Fibroblast of gingiva (primary cell): Measurements from ENCODE around the gene BDKRB1.
"Not testable (repeated sequence)": the region's sequence is repeated elsewhere in the genome, so short reads cannot be mapped to it uniquely, and the experiment has no call there.

Experiments
- DNase-seq: peaks from one replicate; pipeline ENCODE4 v3.0.0-alpha.2; 2011; ENCODE audit warnings: low read depth

The BDKRB1 gene

DNA sequence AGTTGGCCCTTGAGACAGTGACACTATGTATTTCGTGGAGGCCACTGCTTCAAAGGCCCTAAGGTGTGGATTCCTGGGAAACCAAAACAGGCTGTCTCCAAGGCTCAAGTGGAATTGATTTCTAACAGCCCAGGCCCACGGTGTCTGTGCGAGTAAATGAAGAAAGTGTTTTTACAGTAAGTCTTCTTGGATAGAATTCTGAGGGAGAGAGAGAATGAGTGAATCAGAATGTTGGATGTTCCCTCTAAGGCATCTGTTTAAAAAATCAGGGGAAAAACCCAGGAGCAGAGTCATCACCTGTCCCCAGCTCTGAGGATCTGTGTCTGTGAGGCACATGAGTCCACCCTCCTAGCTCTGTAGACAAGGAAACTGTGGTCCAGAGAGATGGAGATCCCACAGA, 22.3 kb upstream of the BDKRB1 start:
- no peak for DNase-seq

DNA sequence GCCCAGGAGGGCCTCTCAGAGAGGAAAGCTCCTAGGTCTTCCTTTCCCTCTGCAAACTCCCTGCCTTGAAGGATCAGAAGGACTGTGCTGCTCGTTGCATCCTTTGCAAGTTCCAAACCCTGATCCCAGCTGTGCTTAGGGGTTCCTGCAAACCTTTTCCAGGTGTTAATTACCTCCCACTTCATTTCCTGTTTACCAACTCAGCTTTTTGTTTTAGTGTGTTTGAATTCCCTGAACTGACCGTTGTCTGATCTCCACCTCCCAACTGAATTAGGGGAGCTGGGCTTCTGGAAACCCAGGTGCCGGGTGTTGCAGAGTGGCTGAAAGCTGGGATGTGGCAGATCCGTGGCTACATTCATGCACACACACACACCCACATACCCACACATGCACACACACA, 20.6 kb upstream of the BDKRB1 start:
- no peak for DNase-seq

DNA sequence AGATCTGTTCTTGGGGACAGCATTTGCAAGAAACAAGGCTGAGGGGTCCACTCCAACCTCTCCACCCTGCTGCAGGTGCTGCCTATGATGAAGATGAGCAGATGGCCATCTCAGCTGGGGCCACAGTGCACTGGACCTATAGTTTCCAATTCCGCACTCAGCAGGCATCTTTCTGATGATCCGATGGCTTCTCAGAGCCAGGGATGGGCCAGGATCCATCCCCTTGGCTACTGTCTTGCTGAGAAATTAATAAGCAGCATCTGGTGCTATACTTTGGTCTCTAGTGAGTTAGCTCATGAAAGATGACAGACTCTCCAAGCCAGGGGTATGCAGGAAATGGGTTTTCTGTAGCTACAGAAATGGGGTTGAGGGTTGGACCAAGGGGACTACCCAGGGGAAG, 18.4 kb upstream of the BDKRB1 start:
- no peak for DNase-seq

DNA sequence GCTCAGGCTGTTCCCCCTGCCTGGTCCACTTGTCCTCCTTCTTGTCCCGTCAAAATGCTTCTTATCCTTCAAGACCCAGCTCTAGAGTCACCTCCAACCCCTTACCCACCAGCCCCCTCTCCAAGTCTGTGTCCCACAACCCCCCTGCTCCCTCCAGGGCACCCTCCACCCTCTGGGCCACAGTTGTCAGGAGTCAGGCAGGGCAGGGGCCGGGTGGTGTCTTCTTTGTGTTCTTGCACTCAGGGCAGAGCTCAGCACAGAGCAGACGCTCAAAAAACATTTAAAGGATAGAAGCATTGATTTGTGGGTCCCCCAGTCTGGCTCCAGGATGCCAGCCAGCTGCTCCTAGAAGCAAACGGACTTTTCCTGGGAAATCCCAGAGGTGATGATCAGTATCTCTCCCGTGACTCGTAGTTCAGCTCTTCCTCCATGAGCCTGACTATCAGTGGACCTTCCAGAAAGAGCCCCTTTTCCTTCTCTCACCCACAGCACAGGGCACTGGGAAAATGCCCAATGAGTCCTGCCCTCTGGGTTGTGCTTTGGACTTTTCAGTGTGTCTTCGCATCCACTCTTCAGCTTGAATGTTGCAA, 17.2 kb upstream of the BDKRB1 start:
- DNase-seq = no peak

DNA sequence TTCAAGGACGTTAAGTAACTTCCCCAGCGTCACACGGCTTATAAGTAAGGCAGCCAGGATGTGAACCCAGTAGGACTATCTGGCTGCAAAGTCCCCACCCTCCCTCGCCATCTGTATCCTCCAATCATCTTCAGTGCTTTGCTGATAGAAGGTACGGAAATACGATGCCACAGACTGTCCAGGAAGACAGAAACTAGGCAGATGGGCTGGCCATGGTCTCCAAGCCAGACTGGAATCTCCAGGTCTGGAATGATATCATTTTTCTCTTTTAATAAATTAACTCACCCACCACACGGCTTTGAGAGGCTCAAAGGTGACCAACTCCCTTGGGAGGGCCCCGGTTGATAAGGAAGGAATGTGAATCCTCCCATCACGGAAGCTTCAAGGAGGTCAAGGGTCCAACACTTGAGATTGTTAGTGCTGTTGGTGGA, 16.3 kb upstream of the BDKRB1 start:
- DNase-seq = no peak

DNA sequence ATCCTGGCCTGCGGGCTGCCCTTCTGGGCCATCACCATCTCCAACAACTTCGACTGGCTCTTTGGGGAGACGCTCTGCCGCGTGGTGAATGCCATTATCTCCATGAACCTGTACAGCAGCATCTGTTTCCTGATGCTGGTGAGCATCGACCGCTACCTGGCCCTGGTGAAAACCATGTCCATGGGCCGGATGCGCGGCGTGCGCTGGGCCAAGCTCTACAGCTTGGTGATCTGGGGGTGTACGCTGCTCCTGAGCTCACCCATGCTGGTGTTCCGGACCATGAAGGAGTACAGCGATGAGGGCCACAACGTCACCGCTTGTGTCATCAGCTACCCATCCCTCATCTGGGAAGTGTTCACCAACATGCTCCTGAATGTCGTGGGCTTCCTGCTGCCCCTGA, 15.4 kb upstream of the BDKRB1 start:
- DNase-seq = no peak

DNA sequence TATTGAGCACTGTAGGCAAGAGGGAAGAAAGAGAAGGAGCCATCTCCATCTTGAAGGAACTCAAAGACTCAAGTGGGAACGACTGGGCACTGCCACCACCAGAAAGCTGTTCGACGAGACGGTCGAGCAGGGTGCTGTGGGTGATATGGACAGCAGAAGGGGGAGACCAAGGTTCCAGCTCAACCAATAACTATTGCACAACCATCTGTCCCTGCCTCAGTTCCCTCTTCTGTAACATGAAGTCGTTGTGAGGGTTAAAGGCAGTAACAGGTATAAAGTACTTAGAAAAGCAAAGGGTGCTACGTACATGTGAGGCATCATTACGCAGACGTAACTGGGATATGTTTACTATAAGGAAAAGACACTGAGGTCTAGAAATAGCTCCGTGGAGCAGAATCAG, 13.9 kb upstream of the BDKRB1 start:
- no peak for DNase-seq

DNA sequence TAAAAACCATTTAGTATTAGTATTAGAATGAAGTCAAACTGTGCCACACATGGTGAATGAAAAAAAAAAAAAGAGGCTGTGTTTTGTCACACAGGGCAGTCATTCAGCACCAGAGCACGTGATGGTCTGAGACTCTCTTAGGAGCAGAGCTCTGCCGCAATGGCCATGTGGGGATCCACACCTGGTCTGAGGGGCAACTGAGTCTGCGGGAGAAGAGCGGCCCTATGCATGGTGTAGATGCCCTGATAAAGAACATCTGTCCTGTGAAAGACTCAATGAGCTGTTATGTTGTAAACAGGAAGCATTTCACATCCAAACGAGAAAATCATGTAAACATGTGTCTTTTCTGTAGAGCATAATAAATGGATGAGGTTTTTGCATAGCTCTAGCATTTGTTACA, 12.2 kb upstream of the BDKRB1 start:
- DNase-seq = no peak

DNA sequence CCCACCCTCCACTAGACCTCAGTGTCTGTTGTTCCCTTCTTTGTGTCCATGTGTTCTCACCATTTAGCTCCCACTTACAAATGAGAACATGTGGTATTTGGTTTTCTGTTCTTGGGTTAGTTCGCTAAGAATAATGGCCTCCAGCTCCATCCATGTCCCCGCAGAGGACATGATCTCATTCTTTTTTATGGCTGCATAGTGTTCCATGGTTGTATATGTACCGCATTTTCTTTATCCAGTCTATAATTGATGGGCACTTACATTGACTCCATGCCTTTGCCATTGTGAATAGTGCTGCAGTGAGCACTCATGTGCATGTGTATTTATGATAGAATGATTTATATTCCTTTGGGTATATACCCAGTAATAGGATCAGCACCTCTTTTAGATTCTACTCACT, 10.9 kb upstream of the BDKRB1 start:
- not testable (repeated sequence) for DNase-seq

DNA sequence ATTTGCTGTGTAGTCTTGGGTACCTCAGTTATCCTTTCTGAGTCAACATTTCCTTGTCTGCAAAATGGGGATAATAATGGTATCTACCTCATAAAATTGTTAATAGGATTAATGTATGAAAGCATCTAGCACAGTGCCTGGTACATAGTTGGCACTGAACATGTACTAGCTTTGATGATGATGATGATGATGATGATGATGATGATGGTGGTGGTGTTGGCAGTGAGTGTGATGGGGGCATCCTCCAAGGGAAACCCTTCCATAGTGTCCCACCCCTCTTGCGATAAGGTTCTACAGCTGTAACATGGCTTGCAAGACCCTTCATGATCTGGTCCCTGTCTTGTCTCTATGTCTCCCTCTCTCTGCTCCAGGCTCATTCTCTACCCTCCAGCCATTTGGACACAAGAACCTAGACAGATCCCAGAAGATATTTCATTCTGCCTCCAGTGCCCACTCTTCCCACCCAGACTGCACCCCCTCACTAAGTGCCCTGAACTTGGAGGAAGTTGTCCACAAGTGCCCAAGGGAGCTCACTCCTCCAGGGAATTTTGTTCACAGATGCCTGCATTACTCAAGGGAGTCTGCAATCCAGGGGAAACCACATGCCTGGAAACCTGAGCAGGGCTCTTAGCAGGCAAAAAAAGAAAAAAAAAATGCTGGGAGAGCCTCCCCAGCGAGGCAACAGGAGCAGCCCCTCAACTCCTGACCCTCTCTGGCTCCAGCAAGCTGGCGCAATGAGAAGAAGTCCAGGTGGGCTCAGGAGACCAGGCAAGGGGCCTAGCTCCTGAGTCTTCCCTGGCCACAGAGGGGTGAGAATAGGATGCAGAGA, 10.1 kb upstream of the BDKRB1 start:
- DNase-seq = peak; percentile 73

DNA sequence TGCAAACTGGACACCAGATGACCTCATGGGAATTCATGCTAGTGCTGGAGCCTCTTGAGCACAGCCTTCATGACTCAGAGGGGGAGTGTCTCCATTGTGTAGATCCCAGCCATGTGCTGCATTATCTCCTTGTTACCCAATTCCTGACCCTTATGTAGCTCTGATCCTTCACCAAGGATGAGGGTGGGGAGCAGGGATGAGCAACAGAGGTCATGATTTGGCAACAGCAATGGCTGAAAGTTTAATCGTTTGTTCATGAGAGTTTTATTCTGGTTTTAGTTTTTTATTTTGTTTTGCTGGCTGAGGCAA, 9.5 kb upstream of the BDKRB1 start:
- peak; percentile 92 for DNase-seq

DNA sequence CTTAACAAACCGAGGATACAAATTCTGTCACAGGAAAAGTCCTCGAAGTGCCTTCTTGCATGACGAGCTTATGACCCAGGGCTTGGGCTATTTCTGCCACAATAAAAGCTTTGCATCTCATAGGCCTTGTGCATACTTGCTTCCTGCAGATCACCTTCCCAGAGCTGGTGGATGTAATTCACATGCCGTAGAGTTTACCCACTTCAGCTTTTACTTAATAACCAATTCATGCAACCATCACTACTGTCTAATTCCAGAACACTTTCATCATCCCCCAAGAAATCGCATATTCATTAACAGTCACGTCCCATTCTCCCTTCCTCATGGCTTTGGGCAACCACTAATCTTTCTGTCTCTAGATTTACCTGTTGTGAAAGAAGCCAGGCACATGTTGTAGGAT, 9.0 kb upstream of the BDKRB1 start:
- no peak for DNase-seq

DNA sequence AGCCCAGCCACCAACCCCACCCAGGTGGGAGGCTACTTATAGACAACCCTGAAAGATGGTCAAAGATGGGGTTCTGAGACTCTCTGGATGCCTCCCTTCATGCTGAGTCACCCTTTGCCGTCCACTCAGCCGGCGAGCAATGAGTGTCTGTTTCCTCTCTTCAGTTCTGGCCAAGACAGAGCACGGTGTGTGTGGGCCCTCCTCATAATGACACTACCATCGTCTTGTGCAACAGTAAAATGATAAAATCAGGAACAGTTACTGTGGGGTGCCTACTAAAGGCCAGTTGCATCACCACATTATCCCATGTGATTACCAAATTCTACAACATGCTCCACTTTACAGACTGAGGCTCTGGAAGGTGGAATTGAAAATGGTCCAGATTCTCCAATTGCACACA, 7.0 kb upstream of the BDKRB1 start:
- peak; percentile 89 for DNase-seq

DNA sequence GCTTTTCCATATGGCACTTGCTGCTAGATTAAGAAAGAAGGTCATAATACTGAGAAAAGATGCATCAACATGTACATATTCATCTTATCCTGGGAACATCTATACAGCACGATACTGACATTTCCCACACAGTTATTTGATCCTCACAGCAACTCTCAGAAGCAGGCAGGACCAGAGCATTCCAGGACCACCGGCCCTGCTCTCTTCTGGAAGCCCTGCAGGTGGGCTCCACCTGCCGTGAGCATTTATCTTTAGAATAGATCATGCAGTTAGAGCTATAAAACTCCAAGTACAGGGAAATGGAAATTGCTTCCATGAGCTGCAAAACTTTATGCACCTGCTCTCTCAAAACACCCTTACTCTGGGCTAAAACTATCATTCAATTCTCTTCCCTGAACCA, 5.5 kb upstream of the BDKRB1 start:
- no peak for DNase-seq

DNA sequence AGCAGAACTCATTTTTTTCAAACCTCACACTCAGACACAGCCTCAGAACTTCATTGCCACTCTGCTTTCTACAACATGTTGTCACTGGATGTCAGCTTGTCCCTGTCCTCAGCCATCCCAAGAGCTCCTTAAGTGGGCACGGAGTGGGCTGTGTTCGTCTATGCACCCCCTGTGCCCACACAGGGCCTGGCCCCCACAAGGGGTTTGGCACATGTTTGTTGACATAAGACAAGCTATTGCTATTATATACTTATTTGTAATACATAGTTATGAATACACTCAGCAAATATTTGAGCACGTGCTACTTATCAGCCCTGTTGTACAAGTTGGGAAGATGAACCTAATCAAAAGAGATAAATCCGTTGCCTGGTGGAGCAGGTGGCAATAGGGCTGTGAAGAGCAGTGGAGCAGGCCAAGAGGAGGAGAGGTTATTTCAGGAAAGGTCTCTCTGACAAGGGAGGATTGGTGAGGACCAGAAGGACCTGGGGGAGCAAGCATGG, 4.3 kb upstream of the BDKRB1 start:
- no peak for DNase-seq

DNA sequence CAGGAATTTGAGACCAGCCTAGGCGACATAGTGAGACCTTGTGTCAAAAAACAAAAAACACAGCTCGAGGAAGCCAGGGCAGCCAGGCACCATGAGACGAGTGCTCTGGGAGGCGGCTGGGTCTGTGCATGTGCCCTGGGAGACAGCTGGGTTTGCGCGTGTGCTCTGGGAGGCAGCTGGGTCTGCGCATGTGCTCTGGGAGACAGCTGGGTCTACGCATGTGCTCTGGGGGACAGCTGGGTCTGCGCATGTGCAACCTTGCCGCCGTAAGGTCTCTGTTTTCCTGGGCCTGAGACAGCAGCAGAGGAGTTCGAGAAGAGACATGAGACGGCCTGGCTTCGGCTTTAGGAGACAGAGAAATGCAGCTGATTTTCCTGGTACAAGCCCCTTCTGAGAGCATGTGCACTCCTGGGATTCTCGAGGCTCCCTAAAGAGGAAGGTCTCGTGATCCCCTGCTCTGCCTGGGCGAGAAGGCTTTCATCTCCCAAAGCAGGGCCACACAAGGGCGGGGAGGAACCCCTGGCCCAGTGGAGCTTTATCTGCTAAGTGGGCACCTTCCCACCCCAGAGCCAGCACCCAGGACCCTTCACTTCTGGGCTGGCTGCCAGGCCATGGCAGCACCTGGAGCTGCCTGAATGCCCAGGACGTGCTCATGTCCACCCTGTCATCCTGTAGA, 3.5 kb upstream of the BDKRB1 start:
- no peak for DNase-seq

DNA sequence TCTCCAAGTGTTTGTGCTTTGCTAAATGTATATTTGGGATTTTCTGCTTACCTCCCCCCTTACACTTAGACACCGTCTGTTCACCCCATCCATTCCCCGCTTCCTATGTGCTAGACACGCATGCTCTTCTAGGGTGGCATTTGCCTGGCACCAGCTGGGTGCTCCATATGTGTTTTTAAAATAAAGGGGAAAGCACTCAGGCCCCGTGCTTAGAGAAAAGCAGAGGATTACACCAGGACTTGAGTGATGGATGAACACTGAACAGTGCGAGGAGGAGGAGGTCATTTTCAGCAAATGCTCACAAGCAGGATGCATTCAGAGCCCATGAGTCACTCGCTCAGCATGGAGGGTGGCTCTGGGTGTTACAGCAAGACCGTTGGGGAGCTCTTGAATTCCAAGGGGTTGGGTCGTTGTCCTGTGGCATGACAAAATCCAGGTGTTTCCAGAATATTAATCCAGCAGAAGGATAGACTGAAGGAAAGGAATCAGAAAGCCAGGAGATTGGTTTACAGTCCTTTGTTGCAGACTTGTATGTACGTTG, 2.9 kb upstream of the BDKRB1 start:
- DNase-seq = peak; percentile 73

DNA sequence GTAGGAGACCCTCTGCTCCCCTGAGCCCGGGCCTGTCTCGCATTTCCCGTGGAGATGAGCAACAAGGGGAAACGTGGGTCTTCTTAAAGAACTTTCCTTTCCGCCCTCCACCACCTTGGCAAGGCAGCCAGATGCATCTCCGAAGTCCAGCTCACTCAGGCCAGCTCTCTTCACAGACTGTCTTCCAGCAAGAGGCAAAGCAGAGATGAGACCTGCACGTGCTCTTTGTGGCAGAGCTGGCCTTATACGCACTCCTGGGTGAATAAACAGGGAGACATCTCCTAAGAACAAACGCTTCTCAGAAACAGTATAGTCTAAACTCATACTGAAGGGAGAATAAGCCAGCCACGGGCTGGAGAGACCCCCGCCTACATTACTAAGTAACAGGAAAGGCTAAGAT, 1.3 kb upstream of the BDKRB1 start:
- no peak for DNase-seq

DNA sequence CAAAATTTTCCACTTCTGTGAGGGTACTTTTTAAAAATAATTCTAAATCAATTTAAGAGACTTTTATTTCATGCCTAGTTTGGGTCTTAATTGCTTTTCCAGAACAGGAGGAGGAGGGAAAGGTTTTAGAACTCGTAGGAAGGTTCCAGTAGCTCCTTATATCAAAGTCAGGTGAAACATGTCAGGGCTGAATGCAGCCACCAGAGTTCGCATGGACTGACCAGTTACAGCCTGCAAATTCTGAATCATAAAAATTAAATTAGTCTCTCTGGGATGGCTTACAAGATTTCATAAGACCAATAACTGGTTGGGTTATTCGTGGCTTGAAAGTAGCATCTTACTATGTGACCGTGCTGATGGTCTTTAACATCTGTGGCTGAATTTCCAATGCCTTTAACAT, 397 bp downstream of the BDKRB1 start:
- peak; percentile 50 for DNase-seq

DNA sequence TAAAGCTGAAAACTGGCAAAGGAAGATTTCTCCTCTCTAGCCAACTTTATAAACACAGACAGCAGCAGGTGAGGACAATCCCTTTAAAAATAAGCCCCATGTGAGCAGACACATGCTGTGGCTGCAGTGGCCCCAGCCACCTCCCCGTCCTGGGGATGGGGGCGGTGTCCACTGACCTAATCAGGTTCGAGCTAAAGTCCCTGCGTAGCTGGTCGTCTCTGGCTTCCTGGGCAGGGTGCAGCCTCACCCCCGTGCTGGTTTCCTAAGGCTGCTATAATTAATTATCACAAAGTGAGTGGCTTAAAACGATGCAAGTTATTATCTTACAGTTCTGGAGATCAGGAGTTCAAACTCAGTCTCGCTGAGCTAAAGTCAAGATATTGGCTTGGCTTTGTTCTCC, 1.0 kb downstream of the BDKRB1 start:
- DNase-seq = no peak

DNA sequence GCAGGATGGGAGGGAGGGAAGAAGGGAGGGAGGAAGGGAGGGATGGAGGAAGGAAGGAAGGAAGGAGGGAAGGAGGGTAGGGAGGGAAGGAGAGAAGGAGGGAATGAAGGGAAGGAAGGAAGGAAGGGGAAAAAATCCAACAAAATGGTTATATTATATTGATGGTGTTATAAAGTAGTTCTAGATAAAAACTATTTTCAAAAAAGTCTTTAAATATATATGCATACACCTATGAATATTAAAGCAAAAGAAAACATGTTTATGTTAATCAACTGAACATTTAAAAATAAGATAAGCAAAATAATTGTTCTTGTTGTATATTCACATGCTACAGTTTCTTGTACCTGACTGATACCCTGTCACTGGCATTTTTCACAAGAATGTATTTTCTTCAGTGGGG, 1.9 kb downstream of the BDKRB1 start:
- DNase-seq = no peak

DNA sequence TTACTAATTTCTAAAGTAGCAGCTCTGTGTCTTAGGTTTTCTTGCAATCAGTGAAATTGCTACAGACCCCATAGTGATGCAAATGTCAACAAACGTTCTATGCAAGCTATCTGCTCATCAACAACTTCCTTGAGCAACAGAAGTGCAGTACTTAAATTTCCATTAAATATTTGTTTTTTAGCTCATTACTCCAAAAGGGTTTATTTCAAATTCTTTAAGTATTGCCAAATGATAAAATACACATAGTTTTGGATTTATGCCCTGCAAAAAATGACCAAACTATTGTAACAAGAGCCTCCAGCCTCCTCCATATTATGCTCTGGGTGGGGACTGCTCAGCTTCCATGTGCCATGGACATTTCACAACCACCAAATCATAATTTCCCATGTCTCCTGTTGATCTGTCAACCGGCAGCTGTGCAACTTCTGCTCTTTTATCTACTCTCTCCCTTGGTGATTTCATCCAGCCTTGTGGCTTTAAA, 4.4 kb downstream of the BDKRB1 start:
- DNase-seq = peak; percentile 96

DNA sequence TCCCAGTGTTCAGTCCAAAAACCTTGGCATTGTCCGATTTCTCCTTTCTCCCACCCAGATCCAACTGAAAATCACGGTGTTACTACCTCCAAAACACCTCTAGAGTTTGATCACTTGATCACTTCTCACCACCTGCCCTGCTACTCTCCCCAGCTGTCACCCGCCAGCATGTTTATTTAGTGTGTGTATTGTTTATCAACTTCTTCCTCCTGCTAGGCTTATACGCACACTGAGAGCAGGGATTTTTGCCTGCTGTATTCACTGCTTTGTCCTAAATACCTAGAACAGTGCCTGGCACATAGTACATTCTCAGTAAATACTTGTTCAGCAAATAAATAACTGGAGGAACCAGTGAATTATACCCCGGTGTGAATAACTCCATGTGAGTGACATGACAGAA, 5.0 kb downstream of the BDKRB1 start:
- DNase-seq = no peak
